Endodermal cell (in vitro differentiated cells): Measurements from ENCODE around the gene ACVRL1. TPM values are rescaled to one million over a fixed set of nuclear protein-coding genes. Genes with fewer than 3 reads are reported as not detected.

ENCODE experiments used
- DNase-seq: peaks from one replicate; pipeline ENCODE4 v3.0.0-alpha.2; 2017
- H3K27ac ChIP-seq: 2 replicates; pipeline ENCODE4 v1.5.1; 2013; ENCODE audit warnings: mild to moderate bottlenecking, low read depth, low read length, moderate library complexity
- H3K27me3 ChIP-seq: 2 replicates; pipeline ENCODE4 v1.6.1; 2013; ENCODE audit warnings: mild to moderate bottlenecking, low read length, moderate library complexity; ENCODE audit not compliant: insufficient read depth, control insufficient read depth, poor library complexity, severe bottlenecking
- H3K36me3 ChIP-seq: 2 replicates; pipeline ENCODE4 v1.7.0; 2013; ENCODE audit warnings: mild to moderate bottlenecking, low read length, moderate library complexity; ENCODE audit not compliant: control insufficient read depth, insufficient read depth
- H3K4me1 ChIP-seq: one replicate; pipeline ENCODE4 v1.7.0; 2013; ENCODE audit warnings: low read length; ENCODE audit not compliant: control insufficient read depth, insufficient read depth
- H3K4me3 ChIP-seq: 2 replicates; pipeline ENCODE4 v1.5.1; 2013; ENCODE audit warnings: mild to moderate bottlenecking, low read length, moderate library complexity
- H3K9ac ChIP-seq: 2 replicates; pipeline ENCODE4 v1.6.1; 2013; ENCODE audit warnings: mild to moderate bottlenecking, low read length, moderate library complexity; ENCODE audit not compliant: poor library complexity, severe bottlenecking; ENCODE audit errors: extremely low read depth
- H3K9me3 ChIP-seq: 2 replicates; pipeline ENCODE4 v1.6.1; 2013; ENCODE audit warnings: mild to moderate bottlenecking, low read length, moderate library complexity; ENCODE audit not compliant: control insufficient read depth
- H3K27ac Mint-ChIP-seq: 2 replicates; pipeline ENCODE4 v1.8.0; 2020; ENCODE audit warnings: mixed read lengths
- H3K27me3 Mint-ChIP-seq: 2 replicates; pipeline ENCODE4 v1.8.0; 2021; ENCODE audit warnings: mild to moderate bottlenecking, mixed read lengths; ENCODE audit not compliant: insufficient read depth
- H3K36me3 Mint-ChIP-seq: 2 replicates; pipeline ENCODE4 v1.8.0; 2020; ENCODE audit warnings: low read depth, mixed read lengths
- H3K4me1 Mint-ChIP-seq: 2 replicates; pipeline ENCODE4 v1.8.0; 2020; ENCODE audit warnings: mixed read lengths
- H3K4me3 Mint-ChIP-seq: 2 replicates; pipeline ENCODE4 v1.8.0; 2020; ENCODE audit warnings: mild to moderate bottlenecking, moderate library complexity, mixed read lengths
- H3K9me3 Mint-ChIP-seq: 2 replicates; pipeline ENCODE4 v1.8.0; 2020; ENCODE audit warnings: mild to moderate bottlenecking, mixed read lengths
- WGBS, 2 experiments: methylation state at CpG; one replicate each; pipeline versions ENCODE4 v1.1.5 to v1.1.7; 2013; ENCODE audit warnings: missing lambda C conversion rate in 2 of 2, mixed read lengths in 1 of 2; ENCODE audit not compliant: insufficient coverage in 1 of 2, insufficient read length in 1 of 2; 5-methylcytosine and 5-hydroxymethylcytosine counted together
- total RNA-seq, 2 donors: library from RNA; stranded (reverse); fragmentation: NEBNext Ultra II Directional in 1 of 2; extraction: Animal tissue kit (Norgen Biotek cat#: 25700) in 1 of 2; gene quantifications; 2 replicates in 1 of 2; 3 replicates in 1 of 2; pipeline ENCODE4 v1.2.1, GENCODE V29; 2021
- TF ChIP-seq, protein P1 (sequence below): fragments of 200-600 bp; sonication (generic); conservative IDR thresholded peaks from 2 replicates; pipeline ENCODE4 v1.5.0; 2021; ENCODE audit warnings: antibody characterized with exemption, mild to moderate bottlenecking

The ACVRL1 gene
- total RNA-seq, 2 donors from 2014 or later, result 0.42 to 0.64 TPM

DNA sequence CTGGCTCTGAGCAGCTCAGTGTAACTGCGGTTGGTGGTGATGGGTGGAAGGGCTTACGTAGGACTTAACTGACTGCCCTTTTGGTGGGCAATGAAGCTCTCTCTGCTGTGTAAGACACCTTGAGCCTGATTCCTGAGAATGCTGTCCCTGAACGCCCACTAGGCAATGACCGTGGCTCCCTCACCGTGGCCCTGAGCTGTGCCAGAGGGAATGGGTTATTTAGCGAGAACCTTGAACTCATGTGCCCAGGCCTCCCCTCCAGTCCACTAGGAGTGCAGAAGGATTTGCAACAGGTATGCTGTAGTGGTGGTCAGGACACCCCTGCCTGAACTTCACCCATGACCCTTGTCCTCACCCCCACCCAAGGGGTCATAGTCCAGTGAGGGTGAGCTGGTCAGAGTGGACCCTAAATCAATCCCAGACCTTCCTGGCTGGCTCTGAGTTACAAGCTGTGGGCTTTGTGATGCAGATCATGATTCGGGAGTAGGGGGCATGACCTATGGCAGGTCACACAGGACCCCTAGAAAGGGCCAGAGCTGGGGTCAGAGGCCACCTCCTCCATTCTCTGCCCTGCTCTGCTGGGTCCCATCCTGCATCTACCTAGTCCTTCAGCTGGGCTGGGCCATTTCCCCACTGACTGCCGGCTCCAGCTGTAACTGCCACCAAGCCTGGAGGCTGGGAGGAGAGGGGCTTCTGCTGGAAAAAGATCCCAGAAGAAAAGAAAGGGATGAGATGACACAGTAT is 33.9 kb upstream of the ACVRL1 start:
- Histone ChIP-seq H3K4me1 (peaks cover 6% of the 10 kb centered on the region), H3K27me3 (peaks cover 33% of the 10 kb centered on the region), H3K36me3 (no peaks in the 10 kb centered on the region), H3K4me3 (no peak overlapping the region), H3K27ac (no peak overlapping the region), H3K9me3 (no peaks in the 10 kb centered on the region), H3K9ac (no peak overlapping the region)
- H3K27me3 Mint-ChIP-seq, result peaks cover 42% of the 10 kb centered on the region
- H3K4me3 Mint-ChIP-seq, result no peak overlapping the region
- H3K9me3 Mint-ChIP-seq, result no peaks in the 10 kb centered on the region
- 88 to 100% methylated on average over 2 to 8 of the region's 8 CpGs for WGBS, 2 experiments
- TF ChIP-seq, protein P1, sequence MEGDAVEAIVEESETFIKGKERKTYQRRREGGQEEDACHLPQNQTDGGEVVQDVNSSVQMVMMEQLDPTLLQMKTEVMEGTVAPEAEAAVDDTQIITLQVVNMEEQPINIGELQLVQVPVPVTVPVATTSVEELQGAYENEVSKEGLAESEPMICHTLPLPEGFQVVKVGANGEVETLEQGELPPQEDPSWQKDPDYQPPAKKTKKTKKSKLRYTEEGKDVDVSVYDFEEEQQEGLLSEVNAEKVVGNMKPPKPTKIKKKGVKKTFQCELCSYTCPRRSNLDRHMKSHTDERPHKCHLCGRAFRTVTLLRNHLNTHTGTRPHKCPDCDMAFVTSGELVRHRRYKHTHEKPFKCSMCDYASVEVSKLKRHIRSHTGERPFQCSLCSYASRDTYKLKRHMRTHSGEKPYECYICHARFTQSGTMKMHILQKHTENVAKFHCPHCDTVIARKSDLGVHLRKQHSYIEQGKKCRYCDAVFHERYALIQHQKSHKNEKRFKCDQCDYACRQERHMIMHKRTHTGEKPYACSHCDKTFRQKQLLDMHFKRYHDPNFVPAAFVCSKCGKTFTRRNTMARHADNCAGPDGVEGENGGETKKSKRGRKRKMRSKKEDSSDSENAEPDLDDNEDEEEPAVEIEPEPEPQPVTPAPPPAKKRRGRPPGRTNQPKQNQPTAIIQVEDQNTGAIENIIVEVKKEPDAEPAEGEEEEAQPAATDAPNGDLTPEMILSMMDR, result no peak
- DNase-seq, result no peak
- no peak overlapping the region for H3K27ac Mint-ChIP-seq
- no peaks in the 10 kb centered on the region for H3K36me3 Mint-ChIP-seq
- peaks cover 8% of the 10 kb centered on the region for H3K4me1 Mint-ChIP-seq

DNA sequence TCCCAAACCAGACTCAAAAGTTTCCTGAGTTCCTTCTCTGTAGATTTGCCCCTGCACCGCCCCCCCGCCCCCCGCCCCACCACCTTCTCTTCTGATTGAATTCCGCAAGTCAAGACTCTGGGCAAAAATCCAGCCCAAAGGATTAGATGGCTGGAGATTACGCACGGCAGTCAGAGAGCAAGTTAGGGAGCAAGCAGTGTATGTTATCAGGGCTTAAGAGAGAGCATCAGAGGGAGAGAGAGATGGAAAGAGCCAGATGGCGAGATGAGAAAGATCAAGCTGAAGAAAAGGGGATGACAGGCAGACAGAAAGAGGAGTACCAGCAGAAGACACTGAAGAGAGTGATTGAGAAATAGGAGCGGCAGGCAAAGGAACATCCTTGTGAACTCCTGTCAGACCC is 33.3 kb upstream of the ACVRL1 start:
- 77 to 81% methylated on average over 4 to 6 of the region's 8 CpGs for WGBS, 2 experiments
- H3K9me3 Mint-ChIP-seq, result no peaks in the 10 kb centered on the region
- TF ChIP-seq, protein P1, result no peak
- H3K27ac ChIP-seq, result no peak overlapping the region
- H3K27me3 ChIP-seq, result peaks cover 28% of the 10 kb centered on the region
- no peak for DNase-seq
- H3K9me3 ChIP-seq, result no peaks in the 10 kb centered on the region
- no peak overlapping the region for H3K27ac Mint-ChIP-seq
- H3K9ac ChIP-seq, result no peak overlapping the region
- H3K36me3 Mint-ChIP-seq, result no peaks in the 10 kb centered on the region
- H3K4me1 Mint-ChIP-seq, result peaks cover 8% of the 10 kb centered on the region
- H3K4me3 Mint-ChIP-seq, result no peak overlapping the region
- H3K27me3 Mint-ChIP-seq, result peaks cover 37% of the 10 kb centered on the region
- H3K36me3 ChIP-seq, result no peaks in the 10 kb centered on the region
- H3K4me1 ChIP-seq, result peaks cover 6% of the 10 kb centered on the region
- H3K4me3 ChIP-seq, result no peak overlapping the region

DNA sequence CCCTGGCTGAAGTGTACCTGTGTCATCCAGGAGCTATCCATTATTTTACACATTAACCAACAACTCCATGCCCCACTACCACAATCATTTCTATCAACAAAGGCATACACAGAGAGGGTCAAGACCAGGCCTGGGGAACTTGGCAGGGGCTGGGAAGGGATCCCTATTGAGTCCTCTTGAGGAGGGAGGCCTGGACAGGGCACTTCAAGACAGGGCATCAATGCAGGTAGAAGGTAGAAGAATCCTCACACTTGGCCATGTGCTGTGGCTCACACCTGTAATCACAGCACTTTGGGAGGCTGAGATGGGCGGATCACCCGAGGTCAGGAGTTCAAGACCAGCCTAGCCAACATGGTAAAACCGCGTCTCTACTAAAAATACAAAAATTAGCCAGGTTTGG is 32.8 kb upstream of the ACVRL1 start:
- peaks cover 23% of the 10 kb centered on the region for H3K27me3 ChIP-seq
- DNase-seq, result no peak
- no peaks in the 10 kb centered on the region for H3K9me3 ChIP-seq
- H3K27ac ChIP-seq, result no peak overlapping the region
- H3K27me3 Mint-ChIP-seq, result peaks cover 34% of the 10 kb centered on the region
- no peak overlapping the region for H3K4me3 Mint-ChIP-seq
- WGBS, 2 experiments, result 88 to 92% methylated on average over 4 of the region's 4 CpGs
- H3K36me3 ChIP-seq, result no peaks in the 10 kb centered on the region
- H3K4me3 ChIP-seq, result no peak overlapping the region
- H3K36me3 Mint-ChIP-seq, result no peaks in the 10 kb centered on the region
- peaks cover 8% of the 10 kb centered on the region for H3K4me1 Mint-ChIP-seq
- TF ChIP-seq, protein P1, result no peak
- H3K4me1 ChIP-seq, result peaks cover 6% of the 10 kb centered on the region
- H3K9ac ChIP-seq, result no peak overlapping the region
- H3K27ac Mint-ChIP-seq, result no peak overlapping the region
- no peaks in the 10 kb centered on the region for H3K9me3 Mint-ChIP-seq
